Measurements from ENCODE around the gene RAB22A. TPM values are rescaled to one million over a fixed set of nuclear protein-coding genes. Genes with fewer than 3 reads are reported as not detected.

RAB22A gene
- total RNA-seq, 1 donor from 2014 or later: 7.9 TPM

DNA sequence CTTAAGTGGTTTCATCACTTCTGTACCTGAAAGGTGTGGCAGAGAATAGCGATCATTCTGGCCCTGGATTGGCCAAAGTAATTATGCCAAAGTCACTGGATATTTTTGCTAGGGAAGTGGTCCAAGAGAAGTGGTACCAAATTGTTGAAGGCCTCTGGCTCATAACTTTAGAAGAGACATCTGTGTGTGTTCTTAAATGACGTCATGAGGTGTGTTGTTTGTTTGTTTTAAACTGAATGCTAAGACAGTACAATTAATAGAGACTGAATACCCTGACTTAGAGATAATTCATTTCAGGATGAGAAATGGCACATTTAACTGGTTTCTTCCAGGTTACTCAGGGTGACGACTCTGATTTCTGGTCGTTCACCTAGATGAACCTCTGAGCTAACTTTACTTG lies 82.8 kb downstream of the RAB22A start:
- no peak overlapping the region for H3K4me3 Mint-ChIP-seq
- Histone ChIP-seq H3K4me1 (peaks cover 14% of the 10 kb centered on the region), H3K36me3 (no peaks in the 10 kb centered on the region), H3K4me3 (no peak overlapping the region), H3K79me2 (ENCODE audit: low read depth) (peaks cover 83% of the 10 kb centered on the region), H3K4me2 (no peak overlapping the region), H3K9me3 (ENCODE audit: low read depth) (no peaks in the 10 kb centered on the region), H4K20me1 (ENCODE audit: low read depth) (peaks cover 70% of the 10 kb centered on the region), H3K27me3 (no peaks in the 10 kb centered on the region), H3K9ac (peak overlapping the region; percentile 12), H3F3A (ENCODE audit: low read depth) (peaks cover under 1% of the 10 kb centered on the region), H3K27ac (no peak overlapping the region), H2AFZ (replicated peaks) (no peak overlapping the region)
- DNase-seq (ENCODE audit: low spot score): no peak
- H3K36me3 Mint-ChIP-seq: peaks cover 51% of the 10 kb centered on the region
- peaks cover 11% of the 10 kb centered on the region for H3K9me3 Mint-ChIP-seq
- H3K27ac Mint-ChIP-seq: no peak overlapping the region
- H3K27me3 Mint-ChIP-seq (ENCODE audit: insufficient read depth, low read depth): peaks cover 6% of the 10 kb centered on the region
- peaks cover 20% of the 10 kb centered on the region for H3K4me1 Mint-ChIP-seq
- no peak for TF ChIP-seq EZH2 (IDR thresholded peaks at IDR 0.05)
- TF ChIP-seq EZH2phosphoT487 (IDR thresholded peaks at IDR 0.05): no peak
- TF ChIP-seq, protein P1, sequence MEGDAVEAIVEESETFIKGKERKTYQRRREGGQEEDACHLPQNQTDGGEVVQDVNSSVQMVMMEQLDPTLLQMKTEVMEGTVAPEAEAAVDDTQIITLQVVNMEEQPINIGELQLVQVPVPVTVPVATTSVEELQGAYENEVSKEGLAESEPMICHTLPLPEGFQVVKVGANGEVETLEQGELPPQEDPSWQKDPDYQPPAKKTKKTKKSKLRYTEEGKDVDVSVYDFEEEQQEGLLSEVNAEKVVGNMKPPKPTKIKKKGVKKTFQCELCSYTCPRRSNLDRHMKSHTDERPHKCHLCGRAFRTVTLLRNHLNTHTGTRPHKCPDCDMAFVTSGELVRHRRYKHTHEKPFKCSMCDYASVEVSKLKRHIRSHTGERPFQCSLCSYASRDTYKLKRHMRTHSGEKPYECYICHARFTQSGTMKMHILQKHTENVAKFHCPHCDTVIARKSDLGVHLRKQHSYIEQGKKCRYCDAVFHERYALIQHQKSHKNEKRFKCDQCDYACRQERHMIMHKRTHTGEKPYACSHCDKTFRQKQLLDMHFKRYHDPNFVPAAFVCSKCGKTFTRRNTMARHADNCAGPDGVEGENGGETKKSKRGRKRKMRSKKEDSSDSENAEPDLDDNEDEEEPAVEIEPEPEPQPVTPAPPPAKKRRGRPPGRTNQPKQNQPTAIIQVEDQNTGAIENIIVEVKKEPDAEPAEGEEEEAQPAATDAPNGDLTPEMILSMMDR (IDR thresholded peaks at IDR 0.05): no peak

- Histone ChIP-seq H3K4me1 (peaks cover 14% of the 10 kb centered on the region), H3K36me3 (no peaks in the 10 kb centered on the region), H3K9me3 (ENCODE audit: low read depth) (no peaks in the 10 kb centered on the region), H4K20me1 (ENCODE audit: low read depth) (peaks cover 76% of the 10 kb centered on the region), H3K9ac (no peak overlapping the region), H3F3A (ENCODE audit: low read depth) (no peaks in the 10 kb centered on the region), H3K4me3 (no peak overlapping the region), H3K27me3 (no peaks in the 10 kb centered on the region), H3K4me2 (no peak overlapping the region), H2AFZ (replicated peaks) (no peak overlapping the region), H3K79me2 (ENCODE audit: low read depth) (peaks cover 94% of the 10 kb centered on the region), H3K27ac (no peak overlapping the region)
- TF ChIP-seq, protein P1 (IDR thresholded peaks at IDR 0.05): no peak
- TF ChIP-seq EZH2 (IDR thresholded peaks at IDR 0.05) (no peak), EZH2phosphoT487 (IDR thresholded peaks at IDR 0.05) (no peak)
- Mint-ChIP-seq H3K4me3 (no peak overlapping the region), H3K27ac (no peak overlapping the region), H3K9me3 (peaks cover 16% of the 10 kb centered on the region), H3K4me1 (peaks cover 20% of the 10 kb centered on the region), H3K27me3 (ENCODE audit: insufficient read depth, low read depth) (peaks cover 6% of the 10 kb centered on the region), H3K36me3 (peaks cover 61% of the 10 kb centered on the region)
- DNase-seq (ENCODE audit: low spot score): no peak
Observed at GRCh38 chr20:58393299-58393698, 83.8 kb downstream of the RAB22A start.

GRCh38 chr20:58394801-58395200 lies 85.3 kb downstream of the RAB22A start:
- Mint-ChIP-seq H3K9me3 (peaks cover 22% of the 10 kb centered on the region), H3K27me3 (ENCODE audit: insufficient read depth, low read depth) (peaks cover 5% of the 10 kb centered on the region), H3K4me1 (peaks cover 18% of the 10 kb centered on the region), H3K36me3 (peaks cover 69% of the 10 kb centered on the region), H3K27ac (no peak overlapping the region), H3K4me3 (no peak overlapping the region)
- Histone ChIP-seq H3K4me2 (no peak overlapping the region), H3K9me3 (ENCODE audit: low read depth) (no peaks in the 10 kb centered on the region), H3K4me3 (no peak overlapping the region), H3F3A (ENCODE audit: low read depth) (no peaks in the 10 kb centered on the region), H3K79me2 (ENCODE audit: low read depth) (peaks cover 100% of the 10 kb centered on the region), H3K27me3 (no peaks in the 10 kb centered on the region), H3K27ac (no peak overlapping the region), H2AFZ (replicated peaks) (no peak overlapping the region), H3K9ac (no peak overlapping the region), H3K36me3 (no peaks in the 10 kb centered on the region), H4K20me1 (ENCODE audit: low read depth) (peaks cover 85% of the 10 kb centered on the region), H3K4me1 (peaks cover 13% of the 10 kb centered on the region)
- TF ChIP-seq EZH2phosphoT487 (IDR thresholded peaks at IDR 0.05): no peak
- TF ChIP-seq, protein P1 (IDR thresholded peaks at IDR 0.05): no peak
- no peak for TF ChIP-seq EZH2 (IDR thresholded peaks at IDR 0.05)
- DNase-seq (ENCODE audit: low spot score): no peak
